Measurements from ENCODE around the gene CDK14.
"Not testable (repeated sequence)": the region's sequence is repeated elsewhere in the genome, so short reads cannot be mapped to it uniquely, and the experiment has no call there.

Gene CDK14

DNA sequence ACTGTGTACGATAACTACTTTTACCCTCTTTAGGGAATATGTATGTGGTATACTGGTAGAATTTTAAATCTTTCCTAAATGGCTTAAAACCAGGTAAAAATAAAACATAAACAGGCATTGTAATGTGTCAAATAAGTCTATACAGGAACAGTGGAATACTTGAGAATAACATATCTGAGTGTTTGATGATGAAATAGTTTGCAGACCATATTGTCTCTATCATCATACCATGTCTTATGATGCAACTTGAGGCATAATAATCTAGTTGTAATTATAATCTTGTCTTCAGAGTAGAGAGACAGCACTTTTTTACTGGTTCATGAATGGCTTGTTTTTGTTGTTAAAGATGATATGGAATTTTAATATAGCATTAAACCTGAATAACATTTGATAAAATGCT is 293.5 kb downstream of the CDK14 start:
- FAIRE-seq: no peak
- DNase-seq (ENCODE audit: low spot score): no peak

DNA sequence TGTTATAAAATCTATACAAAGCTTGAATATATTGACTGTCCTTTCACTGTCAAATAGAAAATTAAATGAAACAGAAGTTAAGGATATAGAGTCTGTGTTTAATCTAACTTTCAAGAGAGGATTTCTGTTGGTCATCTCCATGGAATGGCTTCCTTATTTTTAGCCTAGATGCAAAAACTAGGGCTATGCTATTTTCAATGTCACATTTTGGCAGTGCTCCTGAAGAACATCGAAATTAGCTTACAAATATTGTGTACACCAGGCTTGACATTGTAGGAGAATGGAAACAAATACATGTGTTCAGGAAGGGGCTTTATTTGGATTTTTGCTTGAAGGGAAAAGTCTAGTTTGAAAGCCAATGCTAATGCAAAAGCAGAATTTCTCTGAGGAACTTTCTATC is 295.4 kb downstream of the CDK14 start:
- FAIRE-seq: no peak
- DNase-seq (ENCODE audit: low spot score): no peak

DNA sequence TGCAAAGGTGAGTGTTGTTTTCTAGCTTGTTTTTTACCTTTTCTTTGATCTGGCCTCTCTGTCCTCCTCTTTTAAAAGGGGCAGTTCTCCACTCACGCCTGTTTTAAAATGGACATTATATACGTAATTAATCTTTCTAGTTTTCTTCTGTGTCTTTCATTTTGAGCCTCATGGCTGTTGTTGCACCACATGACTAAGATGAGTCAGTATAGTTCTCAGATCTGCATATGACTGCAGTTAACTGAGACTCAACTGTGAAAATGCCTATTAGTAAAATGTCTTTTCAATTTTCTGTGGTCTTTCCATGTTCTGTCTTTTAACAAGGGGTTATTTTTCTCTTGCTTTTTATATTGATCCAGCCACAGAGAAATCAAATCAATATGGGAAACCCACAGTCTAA is 296.1 kb downstream of the CDK14 start:
- DNase-seq (ENCODE audit: low spot score): no peak
- no peak for FAIRE-seq

DNA sequence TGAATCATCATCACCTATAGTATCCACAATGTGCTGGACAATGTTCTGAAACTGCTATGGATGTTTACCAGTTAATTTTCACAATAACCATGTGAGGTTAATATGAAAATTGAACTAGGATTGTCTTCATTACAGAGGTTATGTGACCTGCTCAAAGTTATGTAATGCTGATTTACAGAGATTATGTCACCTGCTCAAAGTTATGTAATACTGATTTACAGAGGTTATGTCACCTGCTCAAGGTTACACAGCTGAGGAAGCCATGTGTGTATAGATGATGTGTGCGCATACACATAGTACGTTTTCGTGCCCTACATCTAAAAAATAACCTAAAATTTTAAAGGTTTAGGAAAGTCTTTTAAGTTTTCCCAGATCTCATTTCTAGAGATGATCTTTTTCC is 298.0 kb downstream of the CDK14 start:
- peak; percentile 37 for FAIRE-seq
- no peak for DNase-seq (ENCODE audit: low spot score)

DNA sequence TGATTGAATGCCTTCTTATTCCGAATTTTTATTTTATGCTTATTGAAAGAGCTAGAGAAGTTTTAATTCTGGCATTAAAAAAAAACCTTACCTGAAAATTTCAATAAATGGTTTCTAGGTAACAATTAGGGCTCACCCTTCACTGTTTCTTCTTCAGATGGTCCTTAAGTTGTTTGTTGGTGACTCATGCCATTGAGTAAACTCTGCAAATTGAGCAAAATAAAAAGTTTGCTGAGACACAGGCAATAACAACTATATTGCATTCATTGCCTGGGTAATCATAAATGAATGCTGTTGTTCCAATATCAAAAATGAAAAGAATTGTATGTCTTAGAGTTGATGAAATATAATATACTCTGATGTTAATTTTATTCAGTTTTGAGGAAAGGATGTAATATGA is 300.3 kb downstream of the CDK14 start:
- DNase-seq (ENCODE audit: low spot score): no peak
- no peak for FAIRE-seq

DNA sequence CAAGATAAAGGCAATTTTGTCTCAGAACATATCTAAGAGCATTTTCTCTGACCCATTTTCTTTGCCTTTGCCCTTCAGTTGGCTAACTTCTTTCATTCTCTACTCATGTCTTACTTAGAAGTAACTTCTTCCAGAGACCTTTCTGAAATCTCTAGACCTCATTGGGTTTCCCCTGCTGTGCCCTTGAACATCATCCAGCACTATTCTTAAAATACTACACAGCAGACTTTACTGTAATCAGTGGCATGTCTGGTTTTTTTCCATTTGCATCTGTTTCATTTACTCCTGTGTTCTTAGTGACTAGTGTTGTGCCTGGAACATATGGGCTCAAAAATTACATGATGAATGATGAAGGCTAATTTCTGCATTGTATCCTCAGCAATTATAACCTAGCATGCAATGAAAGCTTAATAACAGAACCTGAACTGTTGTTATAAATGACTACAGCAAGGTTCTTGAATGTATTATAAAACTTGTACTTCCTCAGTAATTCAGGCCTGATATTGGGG is 301.9 kb downstream of the CDK14 start:
- FAIRE-seq (no peak), DNase-seq (ENCODE audit: low spot score) (no peak)

DNA sequence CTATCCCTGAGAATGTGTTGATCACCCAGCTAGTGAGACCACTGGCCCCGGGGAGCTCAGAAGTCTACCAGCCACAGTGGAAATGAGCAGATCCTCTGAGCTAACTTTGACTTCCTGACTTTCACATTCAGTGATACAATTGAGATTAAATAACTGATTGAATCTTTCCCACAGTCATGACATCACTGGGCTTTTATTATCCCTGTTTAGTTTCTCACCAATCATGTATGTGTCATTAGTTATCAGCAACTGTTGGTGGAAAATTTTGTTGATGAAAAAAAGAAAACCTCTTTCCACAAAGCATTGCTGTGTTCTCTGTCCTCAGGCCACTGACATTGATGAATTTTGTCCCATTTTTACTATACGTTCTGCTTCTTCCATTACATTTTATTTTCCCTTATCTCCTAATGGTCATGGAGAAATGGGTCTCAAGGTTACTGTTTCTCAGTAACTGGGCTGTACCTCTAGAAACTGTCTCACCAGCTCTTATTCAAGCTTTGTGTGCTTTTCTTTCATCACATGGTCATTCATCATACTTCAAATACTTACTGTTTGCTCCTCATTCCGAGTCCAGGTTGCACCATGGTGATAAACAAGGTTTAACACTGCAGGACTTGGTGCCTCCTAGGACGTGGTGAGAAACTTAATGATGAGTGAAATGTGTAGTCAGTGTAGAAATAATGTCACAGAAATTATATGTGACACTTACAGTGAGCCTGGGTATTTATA is 304.7 kb downstream of the CDK14 start:
- FAIRE-seq (no peak), DNase-seq (ENCODE audit: low spot score) (no peak)

DNA sequence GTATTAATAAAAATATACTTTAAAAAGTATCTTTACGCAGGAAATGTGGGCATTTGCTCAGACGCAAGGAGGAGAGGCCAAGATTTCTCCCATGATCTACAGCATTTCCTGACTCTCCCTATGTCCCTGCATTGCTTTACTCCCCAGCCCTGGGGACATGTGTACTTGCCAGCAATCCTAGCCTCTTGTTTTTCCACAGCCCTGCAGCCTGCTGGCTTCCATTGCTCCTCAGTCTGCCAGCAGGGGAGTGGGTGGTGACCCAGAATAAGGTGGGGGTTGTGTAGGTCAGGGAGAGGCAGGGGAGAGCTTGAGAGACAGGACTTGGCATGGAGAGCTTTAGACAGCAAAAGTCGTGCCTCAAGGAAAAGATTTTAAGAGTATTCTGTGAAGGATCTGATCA is 307.7 kb downstream of the CDK14 start:
- DNase-seq (ENCODE audit: low spot score) (no peak), FAIRE-seq (no peak)

DNA sequence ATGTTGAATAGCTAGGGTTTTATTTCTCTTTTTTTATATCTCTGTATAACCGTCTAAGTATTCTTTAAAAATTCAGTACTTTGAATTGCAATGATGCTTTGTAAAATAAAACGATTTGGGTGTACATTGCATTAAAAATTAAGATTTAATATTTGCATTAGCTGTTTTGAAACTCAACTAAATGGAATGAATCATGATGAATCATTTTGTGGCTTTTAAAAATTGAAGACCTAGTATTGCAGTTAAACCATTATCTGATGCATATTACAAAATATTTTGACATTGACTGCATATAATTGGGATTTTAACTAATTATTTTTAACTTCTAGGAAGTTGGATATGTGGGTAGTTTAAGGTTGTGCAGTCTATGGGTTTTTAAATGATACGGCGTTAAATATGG is 314.0 kb downstream of the CDK14 start:
- DNase-seq (ENCODE audit: low spot score) (no peak), FAIRE-seq (no peak)

DNA sequence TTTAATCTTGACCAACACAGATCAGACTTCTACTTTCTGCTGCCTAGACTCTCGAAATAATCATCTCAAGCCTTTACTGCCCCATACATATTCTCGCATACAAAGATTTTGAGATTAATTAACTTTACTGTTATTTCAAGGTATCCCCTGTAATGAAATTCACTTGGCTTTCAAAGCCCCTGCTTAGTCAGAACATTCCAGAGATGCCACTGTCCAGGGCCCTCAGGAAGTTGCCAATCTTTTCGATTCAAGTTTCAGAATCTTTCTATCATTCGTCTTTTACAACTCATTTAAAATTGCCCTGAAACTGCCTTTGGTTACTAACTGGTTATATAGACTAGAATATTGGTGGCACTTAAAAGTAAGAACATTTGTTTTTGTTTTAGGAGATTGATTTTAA is 320.2 kb downstream of the CDK14 start:
- FAIRE-seq (no peak), DNase-seq (ENCODE audit: low spot score) (no peak)

DNA sequence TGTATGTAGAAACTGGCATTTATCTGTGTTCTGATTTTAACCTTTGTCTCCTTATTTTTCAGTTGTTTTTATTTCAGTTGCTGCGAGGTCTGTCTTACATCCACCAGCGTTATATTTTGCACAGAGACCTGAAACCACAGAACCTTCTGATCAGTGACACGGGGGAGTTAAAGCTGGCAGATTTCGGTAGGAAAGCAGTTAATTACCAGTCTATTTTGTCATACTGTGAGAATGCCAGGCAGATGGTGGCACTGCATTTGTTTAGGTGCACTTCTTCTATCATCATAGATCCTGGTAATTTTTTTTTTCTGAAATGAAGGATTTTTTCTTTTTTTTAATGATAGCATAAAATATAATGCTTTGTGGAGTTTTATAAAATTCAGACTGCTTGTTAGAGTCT is 321.4 kb downstream of the CDK14 start:
- no peak for DNase-seq (ENCODE audit: low spot score)
- FAIRE-seq: no peak

DNA sequence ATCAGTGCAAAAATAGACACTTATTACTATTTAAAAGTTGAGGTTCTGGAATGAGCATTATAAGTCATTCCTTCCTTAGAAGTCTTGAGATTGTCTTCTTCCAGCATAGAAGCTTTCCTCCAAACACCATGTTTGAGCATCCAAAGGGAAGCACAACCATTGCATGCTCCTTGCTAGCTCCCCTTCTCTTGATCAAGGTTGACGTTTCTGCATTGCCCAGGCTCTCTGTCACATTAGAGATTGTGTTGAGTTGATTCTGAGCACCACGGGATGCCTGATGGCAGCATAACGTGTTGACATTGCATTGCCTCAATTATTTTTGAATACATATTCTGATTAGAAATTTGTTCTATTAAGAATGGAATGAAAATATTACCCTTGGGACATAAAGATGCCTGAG is 322.2 kb downstream of the CDK14 start:
- no peak for DNase-seq (ENCODE audit: low spot score)
- FAIRE-seq: no peak

DNA sequence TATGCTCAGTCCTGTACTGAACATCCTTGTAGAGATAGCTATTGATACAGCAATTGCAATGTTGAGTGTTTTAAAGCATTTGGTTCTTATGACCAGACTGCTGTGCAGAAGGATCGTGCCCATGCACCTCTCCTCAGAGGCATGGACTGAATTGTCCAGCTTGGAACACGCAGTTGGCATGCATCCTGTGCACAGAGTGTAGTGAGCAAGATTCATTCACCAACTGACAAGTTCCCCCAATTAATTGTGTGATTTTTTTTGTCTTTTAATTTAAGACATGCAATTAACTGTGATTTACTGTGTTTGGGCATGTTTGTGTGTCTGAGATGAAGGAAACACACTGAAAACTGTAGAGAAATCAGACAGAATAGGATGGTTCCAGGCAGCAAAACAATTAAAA is 323.7 kb downstream of the CDK14 start:
- FAIRE-seq (peak; percentile 84), DNase-seq (ENCODE audit: low spot score) (no peak)

DNA sequence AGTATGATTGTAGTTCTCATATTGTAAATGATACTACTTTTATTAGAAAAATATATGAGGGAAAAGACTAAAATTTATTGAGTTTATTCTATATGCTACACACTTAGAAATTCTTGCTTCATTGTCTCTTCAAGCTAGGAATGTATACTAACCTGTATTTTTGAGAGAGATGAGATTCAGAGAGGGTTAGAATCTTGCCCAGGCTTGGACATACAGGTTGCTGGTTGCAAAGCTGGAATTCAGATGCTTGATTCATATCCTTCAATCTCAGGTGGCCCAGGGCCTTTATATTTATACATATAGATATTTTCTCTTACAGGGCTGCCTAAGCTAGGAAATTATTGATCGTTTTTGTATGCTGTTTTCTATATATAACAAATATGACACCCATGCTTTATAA is 324.2 kb downstream of the CDK14 start:
- DNase-seq (ENCODE audit: low spot score) (no peak), FAIRE-seq (no peak)

DNA sequence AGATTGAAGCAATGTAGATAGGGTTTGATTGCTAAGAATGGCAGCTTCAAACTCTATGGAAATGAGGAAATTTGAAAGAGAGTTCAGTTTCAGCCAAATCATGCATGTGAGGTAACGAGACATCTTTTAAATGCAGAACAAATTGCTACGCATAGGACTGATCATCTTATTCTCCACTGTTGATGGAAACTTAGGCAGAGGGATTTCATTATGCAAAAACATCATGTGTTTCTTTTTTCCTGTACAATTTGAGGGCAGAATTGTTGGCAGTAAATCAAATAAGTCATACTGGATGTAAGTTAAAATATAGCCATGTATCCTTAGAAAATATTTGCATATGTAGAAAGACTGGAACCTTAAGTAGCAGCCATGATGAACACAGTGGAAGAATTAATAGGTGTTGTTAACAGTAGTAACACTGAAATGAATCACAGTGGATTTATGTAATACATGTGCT is 327.4 kb downstream of the CDK14 start:
- DNase-seq (ENCODE audit: low spot score) (no peak), FAIRE-seq (no peak)

DNA sequence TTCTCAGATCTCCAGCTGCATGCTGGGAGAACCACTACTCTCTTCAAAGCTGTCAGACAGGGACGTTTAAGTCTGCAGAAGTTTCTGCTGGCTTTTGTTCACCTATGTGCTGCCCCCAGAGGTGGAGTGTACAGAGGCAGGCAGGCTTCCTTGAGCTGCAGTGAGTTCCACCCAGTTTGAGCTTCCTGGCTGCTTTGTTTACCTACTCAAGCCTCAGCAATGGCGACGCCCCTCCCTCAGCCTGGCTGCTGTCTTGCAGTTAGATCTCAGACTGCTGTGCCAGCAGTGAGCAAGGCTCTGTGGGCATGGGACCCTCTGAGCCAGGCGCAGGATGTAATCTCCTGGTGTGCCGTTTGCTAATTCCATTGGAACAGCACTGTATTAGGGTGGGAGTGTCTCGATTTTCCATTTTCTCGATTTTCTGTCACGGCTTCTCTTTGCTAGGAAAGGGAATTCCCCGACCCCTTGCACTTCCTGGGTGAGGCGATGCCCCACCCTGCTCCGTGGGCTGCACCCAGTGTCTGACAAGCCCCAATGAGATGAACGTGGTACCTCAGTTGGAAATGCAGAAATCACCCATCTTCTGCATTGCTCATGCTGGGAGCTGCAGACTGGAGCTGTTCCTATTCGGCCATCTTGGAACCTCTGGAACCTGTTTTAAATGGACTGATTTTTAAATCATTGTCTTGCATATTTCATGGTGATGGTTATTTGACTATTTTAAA is 332.7 kb downstream of the CDK14 start:
- peak; percentile 86 for FAIRE-seq

DNA sequence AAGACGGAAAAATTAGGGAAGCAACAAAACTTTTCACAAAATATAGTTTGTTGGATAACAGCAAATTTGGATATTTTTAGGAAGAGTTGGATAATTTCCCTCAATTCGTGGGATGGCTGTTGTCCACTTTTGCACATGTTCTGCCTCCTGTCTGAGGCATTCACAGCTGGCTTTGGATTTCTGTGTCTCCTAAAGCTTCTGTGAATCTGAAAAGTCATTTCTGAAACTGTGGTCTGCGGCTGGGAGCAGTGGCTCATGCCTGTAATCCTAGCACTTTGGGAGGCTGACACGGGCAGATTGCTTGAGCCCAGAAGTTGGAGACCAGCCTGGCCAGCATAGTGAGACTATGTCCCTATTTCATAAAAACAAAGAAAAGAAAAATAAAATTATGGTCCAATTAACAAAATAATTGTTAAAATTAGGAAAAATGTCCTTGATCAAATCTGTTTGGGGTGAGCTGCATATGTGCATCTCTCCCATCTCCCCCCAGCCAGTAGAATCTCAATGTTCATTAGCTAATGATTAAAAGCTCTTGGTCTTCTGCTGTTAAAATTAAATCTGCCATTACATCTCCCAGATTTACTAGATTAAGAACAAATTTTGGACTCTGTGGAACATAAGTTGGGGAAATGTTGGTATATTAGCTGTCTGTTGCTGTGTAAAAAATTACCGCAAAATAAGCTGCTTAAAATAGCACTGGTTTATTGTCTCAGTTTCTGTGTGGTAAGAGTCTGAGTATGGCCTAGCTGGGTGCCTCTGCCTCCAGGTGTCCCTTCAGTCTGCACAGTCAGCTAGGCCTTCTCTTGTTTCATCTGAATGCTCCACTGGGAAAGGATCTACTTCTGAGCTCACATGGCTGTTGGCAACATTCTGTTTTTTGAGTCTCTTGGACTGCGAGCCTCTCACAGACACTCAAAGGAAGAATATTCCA is 336.1 kb downstream of the CDK14 start:
- no peak for FAIRE-seq
- DNase-seq (ENCODE audit: low spot score): no peak

More for the DNA sequence above, 332.7 kb downstream of the CDK14 start:
- DNase-seq (ENCODE audit: low spot score): not testable (repeated sequence)

DNA sequence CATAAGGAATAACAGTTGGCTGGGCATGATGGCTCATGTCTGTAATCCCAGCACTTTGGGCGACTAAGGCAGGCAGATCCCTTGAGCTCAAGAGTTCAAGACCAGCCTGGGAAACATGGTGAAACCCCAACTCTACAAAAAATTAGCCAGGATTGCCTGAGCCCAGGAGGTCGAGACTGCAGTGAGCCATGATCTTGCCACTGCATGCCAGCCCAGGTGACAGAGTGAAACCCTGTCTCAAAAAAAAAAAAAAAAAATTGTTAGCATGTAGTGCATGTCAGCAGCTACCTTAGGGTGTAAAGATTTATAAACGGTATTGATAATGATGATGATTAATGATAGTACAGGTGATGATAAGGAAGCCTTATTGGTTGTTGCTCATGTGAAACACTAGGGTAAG is 336.9 kb downstream of the CDK14 start:
- FAIRE-seq (peak; percentile 5), DNase-seq (ENCODE audit: low spot score) (no peak)

DNA sequence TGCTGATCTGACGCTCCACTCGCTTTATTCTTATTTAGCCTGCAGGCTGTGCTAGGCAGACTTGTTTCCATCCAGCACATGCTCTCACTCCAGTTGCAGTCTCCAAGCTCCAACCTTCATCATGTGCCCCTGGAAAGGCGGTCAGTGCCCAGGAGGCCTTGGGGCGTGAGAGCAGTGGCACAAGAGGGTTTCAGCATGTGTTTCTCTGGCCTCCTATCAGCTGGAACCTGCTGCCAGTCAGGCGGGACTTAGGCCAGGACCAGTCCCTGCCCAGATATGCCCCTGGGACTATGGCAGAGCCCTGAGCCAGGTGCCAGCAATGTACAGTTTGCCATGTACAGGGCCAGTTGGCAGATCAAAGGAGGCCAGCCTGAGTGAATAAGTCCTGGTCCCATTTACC is 337.9 kb downstream of the CDK14 start:
- FAIRE-seq: no peak
- DNase-seq (ENCODE audit: low spot score): no peak

DNA sequence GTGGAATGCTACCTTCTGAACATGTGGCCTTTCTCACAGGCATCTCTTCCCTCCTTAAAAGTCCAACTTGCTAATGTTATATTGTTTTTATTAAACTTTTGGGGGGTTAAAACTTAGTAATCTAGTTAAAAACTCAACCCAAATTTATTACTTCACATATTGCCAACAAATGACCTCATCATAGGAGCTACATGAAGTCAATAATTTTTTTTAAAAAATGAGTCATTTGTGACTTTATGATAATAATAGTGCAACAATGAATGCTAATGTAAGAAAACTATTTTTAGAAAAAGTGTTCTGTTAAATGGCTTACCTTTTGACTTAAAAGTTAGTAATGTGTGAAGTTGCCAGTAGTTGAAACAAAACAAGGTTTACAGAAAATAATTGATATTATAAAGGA is 342.2 kb downstream of the CDK14 start:
- no peak for FAIRE-seq
- no peak for DNase-seq (ENCODE audit: low spot score)

DNA sequence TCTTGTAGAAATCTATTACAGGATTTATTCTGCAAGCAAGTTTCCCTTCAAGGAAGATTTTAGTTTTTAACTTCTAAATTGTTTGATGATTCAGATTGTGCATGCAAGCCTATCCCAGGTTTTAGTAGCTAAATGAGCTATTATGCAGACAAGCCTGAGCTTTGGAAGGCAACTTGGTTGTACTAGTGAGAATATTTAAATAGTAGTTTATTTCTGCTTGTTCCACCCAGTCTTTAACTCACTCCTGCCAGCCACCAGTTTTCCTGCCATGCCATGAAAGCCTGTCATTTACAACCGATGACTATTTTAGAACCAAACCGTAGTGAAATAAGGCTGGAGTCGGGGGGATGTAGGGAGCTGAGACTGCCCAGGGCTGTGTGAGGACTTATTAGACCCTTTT is 343.5 kb downstream of the CDK14 start:
- FAIRE-seq (no peak), DNase-seq (ENCODE audit: low spot score) (no peak)

DNA sequence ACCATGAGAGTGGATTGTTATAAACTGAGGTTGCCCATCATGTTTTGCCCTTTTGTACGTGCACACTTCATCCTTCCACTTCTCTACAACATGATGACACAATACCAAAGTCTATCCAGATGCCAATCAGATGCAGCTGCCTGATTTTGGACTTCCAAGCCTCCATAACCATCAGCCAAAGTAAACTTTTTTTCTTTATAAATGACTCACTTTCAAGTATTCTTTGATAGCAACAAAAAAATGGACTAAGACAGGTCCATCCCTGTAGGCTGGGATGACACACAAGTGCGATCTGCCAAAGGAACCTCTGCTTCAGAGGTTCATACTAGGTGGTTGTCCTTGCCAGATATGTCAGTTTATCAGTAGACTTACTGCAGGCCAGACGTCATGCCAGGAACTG is 347.9 kb downstream of the CDK14 start:
- no peak for DNase-seq (ENCODE audit: low spot score)
- FAIRE-seq: no peak

All from urothelium cell line (cell line).